Measurements from ENCODE around the gene ACTR8. TPM values are rescaled to one million over a fixed set of nuclear protein-coding genes. Genes with fewer than 3 reads are reported as not detected.
A peak's percentile ranks its signal among the peaks of the same experiment; 100 is the strongest.

ACTR8 gene
- total RNA-seq, 1 experiment from 2014 or later = 35.2 TPM

DNA sequence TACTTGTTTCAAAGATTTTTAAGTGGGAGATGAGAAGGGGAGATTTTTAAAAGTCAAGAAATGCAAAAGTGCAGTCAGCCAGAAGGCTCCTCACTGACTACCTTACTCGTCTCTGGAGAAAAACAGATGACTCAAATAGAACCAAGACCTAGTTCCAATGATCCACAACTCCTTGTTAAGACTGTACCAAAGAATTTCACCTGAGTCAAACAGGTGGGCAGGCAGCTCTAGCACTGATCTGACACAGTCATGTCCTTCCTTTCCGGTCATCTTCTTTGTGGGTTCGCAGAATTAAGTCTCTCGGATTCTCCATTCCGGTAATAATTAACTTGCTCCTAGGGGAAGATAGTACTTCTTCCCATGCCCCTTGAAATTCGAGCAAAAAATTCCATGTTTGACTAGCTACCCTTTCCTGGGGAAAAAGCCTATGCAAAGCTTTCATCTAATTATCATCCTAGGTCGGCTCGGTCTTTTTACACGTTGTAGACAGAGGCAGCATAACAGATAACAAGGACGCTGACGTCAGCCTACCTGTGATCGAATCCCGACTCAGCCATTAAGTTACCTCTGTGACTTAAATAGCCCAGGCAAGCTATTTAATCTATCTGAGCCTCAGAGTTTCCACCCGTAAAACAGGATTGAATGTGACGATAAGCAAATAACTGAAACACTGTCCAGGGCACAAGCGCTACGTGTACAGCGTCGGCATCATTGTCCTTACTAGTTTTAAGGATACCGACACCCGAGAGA, 8.9 kb upstream of the ACTR8 start:
- no peaks in the 10 kb centered on the region for H3K27me3 ChIP-seq (replicated peaks; ENCODE audit: control insufficient read depth, insufficient read depth, low read length)
- Mint-ChIP-seq H3K9me3 (ENCODE audit: unreplicated experiment) (no peaks in the 10 kb centered on the region), H3K36me3 (ENCODE audit: insufficient read depth, unreplicated experiment) (peaks cover 19% of the 10 kb centered on the region), H3K27ac (ENCODE audit: unreplicated experiment) (peak overlapping the region; percentile 99), H3K4me3 (ENCODE audit: unreplicated experiment) (peak overlapping the region; percentile 96), H3K27me3 (ENCODE audit: insufficient read depth, unreplicated experiment) (no peaks in the 10 kb centered on the region), H3K4me1 (ENCODE audit: low read depth, unreplicated experiment) (peaks cover 16% of the 10 kb centered on the region)
- H3K4me1 ChIP-seq = peaks cover 7% of the 10 kb centered on the region; the same call in 1 of the 2 replicates
- intact Hi-C loops (cut with micrococcal nuclease; ENCODE audit: unreplicated experiment) = loop anchor here (1.0 to 5.0 kb wide), 3 partner anchors 9 to 44 kb away; partner anchors contain the start of genes ACTR8, CHDH and IL17RB
- ChIA-PET POLR2A (interaction anchor here (2.1 kb wide), 1 partner anchor 46 kb away, joined by 14 read pairs; the partner anchor contains the start of genes CHDH and IL17RB), CTCF (interaction anchor here (1.5 to 1.6 kb wide), 2 partner anchors 11 to 48 kb away, joined by 3 read pairs; no protein-coding TSS in a partner anchor)
- H3K4me3 ChIP-seq (ENCODE audit: low read depth, low read length) = peak overlapping the region; percentile 94
- DNase-seq = peak; percentile 36 to 38
- H3K9me3 ChIP-seq = no peaks in the 10 kb centered on the region
- H3K36me3 ChIP-seq (ENCODE audit: control insufficient read depth, insufficient read depth, low read length) = no peaks in the 10 kb centered on the region; the same call in 1 of the 2 replicates
- TSS peak; percentile 54 for BruUV-seq (replicated peaks)
- TF ChIP-seq, protein P1, sequence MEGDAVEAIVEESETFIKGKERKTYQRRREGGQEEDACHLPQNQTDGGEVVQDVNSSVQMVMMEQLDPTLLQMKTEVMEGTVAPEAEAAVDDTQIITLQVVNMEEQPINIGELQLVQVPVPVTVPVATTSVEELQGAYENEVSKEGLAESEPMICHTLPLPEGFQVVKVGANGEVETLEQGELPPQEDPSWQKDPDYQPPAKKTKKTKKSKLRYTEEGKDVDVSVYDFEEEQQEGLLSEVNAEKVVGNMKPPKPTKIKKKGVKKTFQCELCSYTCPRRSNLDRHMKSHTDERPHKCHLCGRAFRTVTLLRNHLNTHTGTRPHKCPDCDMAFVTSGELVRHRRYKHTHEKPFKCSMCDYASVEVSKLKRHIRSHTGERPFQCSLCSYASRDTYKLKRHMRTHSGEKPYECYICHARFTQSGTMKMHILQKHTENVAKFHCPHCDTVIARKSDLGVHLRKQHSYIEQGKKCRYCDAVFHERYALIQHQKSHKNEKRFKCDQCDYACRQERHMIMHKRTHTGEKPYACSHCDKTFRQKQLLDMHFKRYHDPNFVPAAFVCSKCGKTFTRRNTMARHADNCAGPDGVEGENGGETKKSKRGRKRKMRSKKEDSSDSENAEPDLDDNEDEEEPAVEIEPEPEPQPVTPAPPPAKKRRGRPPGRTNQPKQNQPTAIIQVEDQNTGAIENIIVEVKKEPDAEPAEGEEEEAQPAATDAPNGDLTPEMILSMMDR (IDR thresholded peaks at IDR 0.05; ENCODE audit: insufficient read depth in 1 of 2, low read depth in 1 of 2, low read length in 1 of 2, severe bottlenecking in 1 of 2, unreplicated experiment in 1 of 2) = no peak

DNA sequence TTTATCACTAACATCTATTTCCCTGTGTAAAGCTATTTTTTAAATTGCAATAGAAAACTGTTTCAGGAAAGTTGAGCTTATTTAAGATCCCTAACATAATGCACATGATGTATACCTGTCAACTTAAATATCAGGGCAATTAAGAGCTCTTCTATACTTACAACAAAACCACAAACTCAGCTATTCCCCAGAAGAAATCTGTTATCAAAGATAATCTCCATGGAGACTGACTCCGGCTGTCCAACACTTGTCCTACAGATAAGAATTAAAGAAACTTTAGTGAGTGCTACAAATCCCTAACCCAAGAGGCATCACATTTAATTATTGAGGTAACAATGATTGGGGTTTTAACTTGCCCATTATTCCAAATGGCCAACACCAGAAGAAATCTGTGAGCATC, 6.3 kb upstream of the ACTR8 start:
- Mint-ChIP-seq H3K27me3 (ENCODE audit: insufficient read depth, unreplicated experiment) (no peaks in the 10 kb centered on the region), H3K4me3 (ENCODE audit: unreplicated experiment) (no peak overlapping the region), H3K27ac (ENCODE audit: unreplicated experiment) (no peak overlapping the region), H3K4me1 (ENCODE audit: low read depth, unreplicated experiment) (peaks cover 7% of the 10 kb centered on the region), H3K36me3 (ENCODE audit: insufficient read depth, unreplicated experiment) (peaks cover 19% of the 10 kb centered on the region), H3K9me3 (ENCODE audit: unreplicated experiment) (no peaks in the 10 kb centered on the region)
- BruUV-seq (replicated peaks) = no TSS peak
- H3K4me3 ChIP-seq (ENCODE audit: low read depth, low read length) = no peak overlapping the region
- ChIA-PET POLR2A (no interaction called here), CTCF (no interaction called here)
- no peaks in the 10 kb centered on the region for H3K27me3 ChIP-seq (replicated peaks; ENCODE audit: control insufficient read depth, insufficient read depth, low read length)
- no peaks in the 10 kb centered on the region; the same call in 1 of the 2 replicates for H3K36me3 ChIP-seq (ENCODE audit: control insufficient read depth, insufficient read depth, low read length)
- DNase-seq = no peak
- TF ChIP-seq, protein P1 (IDR thresholded peaks at IDR 0.05; ENCODE audit: insufficient read depth in 1 of 2, low read depth in 1 of 2, low read length in 1 of 2, severe bottlenecking in 1 of 2, unreplicated experiment in 1 of 2) = no peak
- intact Hi-C loops (cut with micrococcal nuclease; ENCODE audit: unreplicated experiment) = no loop called here
- H3K9me3 ChIP-seq = no peaks in the 10 kb centered on the region
- peaks cover 7% of the 10 kb centered on the region; the same call in 1 of the 2 replicates for H3K4me1 ChIP-seq

DNA sequence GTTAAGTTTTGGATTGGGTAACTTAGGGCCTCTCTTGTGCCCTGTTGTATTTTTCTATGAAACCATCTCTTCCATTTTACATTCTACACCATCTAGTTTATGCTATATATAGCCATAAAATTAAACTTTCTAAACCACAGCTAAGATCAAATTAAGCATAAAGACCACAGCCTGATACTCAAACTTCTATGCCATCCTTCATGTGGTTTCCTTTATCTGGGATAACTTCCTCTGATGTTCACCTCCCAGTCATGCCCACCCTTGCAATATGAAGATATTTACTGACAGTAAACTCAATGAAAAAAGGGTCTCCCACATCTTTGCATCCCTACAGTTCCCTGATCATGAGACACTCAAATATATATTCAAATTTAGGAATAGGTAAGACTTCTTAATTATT, 5.5 kb upstream of the ACTR8 start:
- H3K27me3 Mint-ChIP-seq (ENCODE audit: insufficient read depth, unreplicated experiment) = no peaks in the 10 kb centered on the region
- Histone ChIP-seq H3K4me1 (peaks cover 4% of the 10 kb centered on the region; the same call in 1 of the 2 replicates), H3K27me3 (replicated peaks; ENCODE audit: control insufficient read depth, insufficient read depth, low read length) (no peaks in the 10 kb centered on the region), H3K4me3 (ENCODE audit: low read depth, low read length) (no peak overlapping the region), H3K9me3 (no peaks in the 10 kb centered on the region), H3K36me3 (ENCODE audit: control insufficient read depth, insufficient read depth, low read length) (no peaks in the 10 kb centered on the region; the same call in 1 of the 2 replicates)
- H3K36me3 Mint-ChIP-seq (ENCODE audit: insufficient read depth, unreplicated experiment) = peaks cover 19% of the 10 kb centered on the region
- no peaks in the 10 kb centered on the region for H3K9me3 Mint-ChIP-seq (ENCODE audit: unreplicated experiment)
- ChIA-PET POLR2A (no interaction called here), CTCF (no interaction called here)
- intact Hi-C loops (cut with micrococcal nuclease; ENCODE audit: unreplicated experiment) = no loop called here
- peaks cover 5% of the 10 kb centered on the region for H3K4me1 Mint-ChIP-seq (ENCODE audit: low read depth, unreplicated experiment)
- DNase-seq = no peak
- TF ChIP-seq, protein P1 (IDR thresholded peaks at IDR 0.05; ENCODE audit: insufficient read depth in 1 of 2, low read depth in 1 of 2, low read length in 1 of 2, severe bottlenecking in 1 of 2, unreplicated experiment in 1 of 2) = no peak
- H3K27ac Mint-ChIP-seq (ENCODE audit: unreplicated experiment) = no peak overlapping the region
- BruUV-seq (replicated peaks) = no TSS peak
- no peak overlapping the region for H3K4me3 Mint-ChIP-seq (ENCODE audit: unreplicated experiment)

Data from Caco-2 (cell line).